Sigmoid colon (tissue), 7 donors: Measurements from ENCODE around the gene LPP. TPM values are rescaled to one million over a fixed set of nuclear protein-coding genes. Genes with fewer than 3 reads are reported as not detected.

ENCODE experiments used
- DNase-seq: peaks from one replicate; pipeline ENCODE4 v3.0.0-alpha.2; 2019
- H3K27ac ChIP-seq, 4 donors: fragments of 200-600 bp; sonication (generic); one replicate each; pipeline ENCODE4 v1.5.1; 2016 to 2019; ENCODE audit warnings: mild to moderate bottlenecking in 1 of 4
- H3K27me3 ChIP-seq, 3 donors: fragments of 200-600 bp; sonication (generic); one replicate each; pipeline ENCODE4 v1.5.1; 2019; ENCODE audit warnings: mild to moderate bottlenecking in 1 of 3
- H3K36me3 ChIP-seq, 4 donors: fragments of 200-600 bp; sonication (generic); one replicate each; pipeline ENCODE4 v1.5.1; 2016 to 2019
- H3K4me1 ChIP-seq, 4 donors: fragments of 200-600 bp; sonication (generic); one replicate each; pipeline ENCODE4 v1.5.1; 2017 to 2019
- H3K4me3 ChIP-seq, 4 donors: fragments of 200-600 bp; sonication (generic); one replicate each; pipeline ENCODE4 v1.5.1; 2017 to 2019; ENCODE audit warnings: mild to moderate bottlenecking in 2 of 4, moderate library complexity in 1 of 4
- H3K9me3 ChIP-seq, 4 donors: fragments of 200-600 bp in 3 of 4; sonication (generic) in 3 of 4; one replicate each; pipeline versions ENCODE4 v1.5.1 to v1.6.1; 2013 to 2019
- EP300 ChIP-seq, 4 donors: sonication (generic); formaldehyde crosslinking; IDR thresholded peaks; one replicate each; pipeline ENCODE4 v1.6.1; 2017; ENCODE audit warnings: antibody characterized with exemption in 4 of 4
- POLR2A ChIP-seq, 2 donors: fragments of 450-650 bp; IDR thresholded peaks; one replicate each; pipeline ENCODE4 v1.6.1; 2016; ENCODE audit warnings: antibody characterized with exemption in 2 of 2, mild to moderate bottlenecking in 2 of 2, moderate library complexity in 2 of 2
- POLR2AphosphoS5 ChIP-seq, 4 donors: sonication (generic); formaldehyde crosslinking; IDR thresholded peaks; one replicate each; pipeline ENCODE4 v1.6.1; 2017; ENCODE audit warnings: antibody characterized with exemption in 4 of 4
- WGBS, 2 donors: extraction: QIAGEN DNeasy Blood & Tissue Kit; methylation state at CpG; one replicate each; pipeline ENCODE4 v1.1.7; 2013; 5-methylcytosine and 5-hydroxymethylcytosine counted together
- intact Hi-C: fragments of 100-400 bp; cut with DNase I; formaldehyde crosslinking; loops from one replicate; pipeline ENCODE4 v1.15.1; 2023
- polyA plus RNA-seq, 3 donors: library from polyadenylated mRNA; stranded (reverse); fragments of 200-250 nt; gene quantifications; one replicate each; pipeline ENCODE4 v1.2.3, GENCODE V29; 2013
- total RNA-seq, 4 donors: library from RNA; depleted of rRNA; stranded (reverse); fragments of >200 nt; gene quantifications; one replicate each; pipeline ENCODE4 v1.1.0, GENCODE V29; 2016
- TF ChIP-seq, protein P1 (sequence below), 4 experiments: fragments of 450-650 bp in 3 of 4; fragments of 200-600 bp in 1 of 4; IDR thresholded peaks; one replicate each; pipeline ENCODE4 v1.5.1; 2016 to 2019; ENCODE audit warnings: antibody characterized with exemption in 4 of 4, mild to moderate bottlenecking in 3 of 4, moderate library complexity in 2 of 4
- donor health status: healthy with polysubstance abuse.
- donor health status: Bipolar disorder and iron deficiency.
- donor health status: healthy.

LPP gene
- total and polyA plus RNA-seq, 7 donors = 5.3 to 1,773 (median 824) TPM

GRCh38 chr3:188255190-188255589 is 101.2 kb downstream of the LPP start:
- Histone ChIP-seq H3K36me3 (peaks cover 0 to 9% (median 1%) of the 10 kb centered on the region in 4 donors), H3K27ac (peak overlapping the region; percentile 57 to 94 (median 90)), H3K9me3 (no peaks in the 10 kb centered on the region), H3K27me3 (no peaks in the 10 kb centered on the region), H3K4me1 (peaks cover 0 to 68% (median 65%) of the 10 kb centered on the region in 4 donors), H3K4me3 (no peak overlapping the region)
- TF ChIP-seq, protein P1, sequence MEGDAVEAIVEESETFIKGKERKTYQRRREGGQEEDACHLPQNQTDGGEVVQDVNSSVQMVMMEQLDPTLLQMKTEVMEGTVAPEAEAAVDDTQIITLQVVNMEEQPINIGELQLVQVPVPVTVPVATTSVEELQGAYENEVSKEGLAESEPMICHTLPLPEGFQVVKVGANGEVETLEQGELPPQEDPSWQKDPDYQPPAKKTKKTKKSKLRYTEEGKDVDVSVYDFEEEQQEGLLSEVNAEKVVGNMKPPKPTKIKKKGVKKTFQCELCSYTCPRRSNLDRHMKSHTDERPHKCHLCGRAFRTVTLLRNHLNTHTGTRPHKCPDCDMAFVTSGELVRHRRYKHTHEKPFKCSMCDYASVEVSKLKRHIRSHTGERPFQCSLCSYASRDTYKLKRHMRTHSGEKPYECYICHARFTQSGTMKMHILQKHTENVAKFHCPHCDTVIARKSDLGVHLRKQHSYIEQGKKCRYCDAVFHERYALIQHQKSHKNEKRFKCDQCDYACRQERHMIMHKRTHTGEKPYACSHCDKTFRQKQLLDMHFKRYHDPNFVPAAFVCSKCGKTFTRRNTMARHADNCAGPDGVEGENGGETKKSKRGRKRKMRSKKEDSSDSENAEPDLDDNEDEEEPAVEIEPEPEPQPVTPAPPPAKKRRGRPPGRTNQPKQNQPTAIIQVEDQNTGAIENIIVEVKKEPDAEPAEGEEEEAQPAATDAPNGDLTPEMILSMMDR (IDR thresholded peaks at IDR 0.05) = no peak
- TF ChIP-seq EP300 (IDR thresholded peaks at IDR 0.05) (no peak), POLR2AphosphoS5 (IDR thresholded peaks at IDR 0.05) (no peak), POLR2A (IDR thresholded peaks at IDR 0.05) (no peak)
- 93 to 94% methylated on average over 2 of the region's 2 CpGs for WGBS, 2 donors
- intact Hi-C loops = no loop called here
- DNase-seq = no peak

- no peak for TF ChIP-seq POLR2AphosphoS5 (IDR thresholded peaks at IDR 0.05)
- TF ChIP-seq POLR2A (IDR thresholded peaks at IDR 0.05) = no peak
- no peak for TF ChIP-seq EP300 (IDR thresholded peaks at IDR 0.05)
- TF ChIP-seq, protein P1 (IDR thresholded peaks at IDR 0.05) = no peak
- Histone ChIP-seq H3K9me3 (no peaks in the 10 kb centered on the region), H3K36me3 (peaks cover 0 to 9% (median 1%) of the 10 kb centered on the region in 4 donors), H3K27me3 (no peaks in the 10 kb centered on the region), H3K4me3 (no peak overlapping the region), H3K27ac (peak overlapping the region; percentile 88 to 94 (median 90)), H3K4me1 (peaks cover 0 to 84% (median 79%) of the 10 kb centered on the region in 4 donors)
- WGBS, 2 donors = 41 to 75% methylated on average over 3 of the region's 3 CpGs
- no peak for DNase-seq
- intact Hi-C loops = no loop called here
Observed at GRCh38 chr3:188256758-188257157, 102.8 kb downstream of the LPP start.

GRCh38 chr3:188257384-188258026 is 103.5 kb downstream of the LPP start:
- no peaks in the 10 kb centered on the region for H3K9me3 ChIP-seq
- no peak for DNase-seq
- no peak overlapping the region for H3K4me3 ChIP-seq
- H3K27ac ChIP-seq = peak overlapping the region; percentile 88 to 94 (median 90)
- no peaks in the 10 kb centered on the region for H3K27me3 ChIP-seq
- TF ChIP-seq POLR2AphosphoS5 (IDR thresholded peaks at IDR 0.05) = no peak
- TF ChIP-seq EP300 (IDR thresholded peaks at IDR 0.05) = no peak
- TF ChIP-seq, protein P1 (IDR thresholded peaks at IDR 0.05) = no peak
- no peak for TF ChIP-seq POLR2A (IDR thresholded peaks at IDR 0.05)
- 15 to 59% methylated on average over 3 of the region's 3 CpGs for WGBS, 2 donors
- peaks cover 0 to 9% (median 1%) of the 10 kb centered on the region in 4 donors for H3K36me3 ChIP-seq
- intact Hi-C loops = no loop called here
- H3K4me1 ChIP-seq = peaks cover 0 to 89% (median 86%) of the 10 kb centered on the region in 4 donors

GRCh38 chr3:188259191-188259590 is 105.2 kb downstream of the LPP start:
- peak overlapping the region; percentile 88 to 94 (median 90) for H3K27ac ChIP-seq

More at GRCh38 chr3:188259191-188259590, 105.2 kb downstream of the LPP start:
- WGBS, 2 donors = 18 to 68% methylated on average over 2 of the region's 2 CpGs
- intact Hi-C loops = no loop called here
- Histone ChIP-seq H3K4me1 (peaks cover 0 to 95% (median 91%) of the 10 kb centered on the region in 4 donors), H3K4me3 (no peak overlapping the region), H3K36me3 (peaks cover 0 to 9% (median 1%) of the 10 kb centered on the region in 4 donors), H3K27me3 (no peaks in the 10 kb centered on the region), H3K9me3 (no peaks in the 10 kb centered on the region)
- DNase-seq = no peak
- no peak for TF ChIP-seq POLR2A (IDR thresholded peaks at IDR 0.05)
- TF ChIP-seq POLR2AphosphoS5 (IDR thresholded peaks at IDR 0.05) = no peak
- TF ChIP-seq EP300 (IDR thresholded peaks at IDR 0.05) = no peak
- TF ChIP-seq, protein P1 (IDR thresholded peaks at IDR 0.05) = no peak
